ENCODE data around the gene DNAJC17. TPM values are rescaled to one million over a fixed set of nuclear protein-coding genes. Genes with fewer than 3 reads are reported as not detected.

DNAJC17 gene, protein sequence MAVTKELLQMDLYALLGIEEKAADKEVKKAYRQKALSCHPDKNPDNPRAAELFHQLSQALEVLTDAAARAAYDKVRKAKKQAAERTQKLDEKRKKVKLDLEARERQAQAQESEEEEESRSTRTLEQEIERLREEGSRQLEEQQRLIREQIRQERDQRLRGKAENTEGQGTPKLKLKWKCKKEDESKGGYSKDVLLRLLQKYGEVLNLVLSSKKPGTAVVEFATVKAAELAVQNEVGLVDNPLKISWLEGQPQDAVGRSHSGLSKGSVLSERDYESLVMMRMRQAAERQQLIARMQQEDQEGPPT
- total RNA-seq = 10 to 100 TPM; 42.2 to 44.3 TPM

DNA sequence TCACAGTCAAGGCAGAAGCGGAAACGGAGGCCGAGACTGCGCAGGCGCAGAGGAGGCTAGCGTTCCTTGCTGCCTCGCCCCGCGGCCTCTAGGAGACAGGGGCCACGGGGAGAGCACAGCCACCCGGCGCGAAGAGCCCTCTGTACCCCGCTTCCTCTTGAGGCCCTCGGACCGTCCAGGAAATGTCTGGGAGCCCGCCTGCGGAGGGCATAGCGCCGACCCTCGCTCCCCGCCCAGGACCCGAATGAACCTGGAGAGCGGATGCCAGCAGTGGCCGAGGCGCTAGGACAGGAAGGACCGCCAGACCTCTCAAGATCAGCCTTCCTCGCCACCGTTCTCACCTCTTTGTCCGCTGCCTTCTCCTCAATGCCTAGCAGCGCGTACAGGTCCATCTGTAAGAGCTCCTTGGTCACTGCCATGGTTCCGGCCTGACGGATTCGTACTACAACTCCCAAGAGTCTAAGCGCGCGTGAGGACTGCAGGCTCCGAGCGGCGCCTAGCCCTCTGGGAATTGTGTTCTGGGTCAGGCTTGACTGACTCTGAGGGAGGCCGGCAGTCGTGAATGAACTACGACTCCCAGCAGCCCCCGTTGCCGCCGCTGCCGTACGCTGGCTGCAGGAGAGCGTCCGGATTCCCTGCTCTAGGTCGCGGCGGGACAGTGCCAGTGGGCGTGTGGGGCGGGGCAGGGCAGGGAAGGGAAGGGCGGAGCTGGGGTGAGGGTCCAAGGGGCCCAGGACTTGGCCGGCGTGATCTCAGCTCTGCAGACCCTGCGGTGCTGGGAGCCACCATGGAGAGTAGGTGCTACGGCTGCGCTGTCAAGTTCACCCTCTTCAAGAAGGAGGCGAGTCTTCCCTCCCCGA lies at the start of gene DNAJC17, which contains the start of gene ZFYVE19:
Gene DNAJC17, minus strand, starts transcription at position 446 of the 860 bp plus-strand sequence. Its CDS starts 27 bp downstream, at position 419.
Gene ZFYVE19, plus strand, starts transcription at position 62 of the 860 bp plus-strand sequence. Its CDS starts 501 bp downstream, at position 563.
- CTCF ChIA-PET = interaction anchor here (1.0 to 1.9 kb wide), 5 partner anchors 15 to 113 kb away, joined by 3 to 5 read pairs (median 3); no protein-coding TSS in a partner anchor
- H3K9me3 Mint-ChIP-seq = no peaks in the 10 kb centered on the region
- H3K4me3 Mint-ChIP-seq = peak within 1 kb of the TSS; percentile 90
- peaks cover 2% of the 10 kb centered on the region for H3K36me3 Mint-ChIP-seq (ENCODE audit: low read depth)
- POLR2A ChIA-PET = no interaction called here
- DNase-seq = peak; percentile 97
- peak within 1 kb of the TSS; percentile 98 for H3K27ac Mint-ChIP-seq
- no peaks in the 10 kb centered on the region for H3K27me3 Mint-ChIP-seq
- H3K4me1 Mint-ChIP-seq = peaks cover 29% of the 10 kb centered on the region

DNA sequence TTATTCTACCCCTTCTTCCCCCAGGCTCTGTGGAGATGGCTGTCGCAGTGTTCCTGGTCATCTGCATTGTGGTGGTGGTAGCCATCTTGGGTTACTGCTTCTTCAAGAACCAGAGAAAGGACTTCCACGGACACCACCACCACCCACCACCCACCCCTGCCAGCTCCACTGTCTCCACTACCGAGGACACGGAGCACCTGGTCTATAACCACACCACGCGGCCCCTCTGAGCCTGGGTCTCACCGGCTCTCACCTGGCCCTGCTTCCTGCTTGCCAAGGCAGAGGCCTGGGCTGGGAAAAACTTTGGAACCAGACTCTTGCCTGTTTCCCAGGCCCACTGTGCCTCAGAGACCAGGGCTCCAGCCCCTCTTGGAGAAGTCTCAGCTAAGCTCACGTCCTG lies 49.5 kb upstream of the DNAJC17 start:
- DNase-seq = no peak
- ChIA-PET CTCF (interaction anchor here (0.6 to 8.9 kb wide), 9 partner anchors 10 to 1695 kb away, joined by 3 to 165 read pairs (median 11); partner anchors contain the start of genes SPINT1 and VPS18), POLR2A (no interaction called here)
- H3K36me3 Mint-ChIP-seq (ENCODE audit: low read depth) = no peaks in the 10 kb centered on the region
- no peak overlapping the region for H3K4me3 Mint-ChIP-seq
- no peak overlapping the region for H3K27ac Mint-ChIP-seq
- H3K27me3 Mint-ChIP-seq = peaks cover 5% of the 10 kb centered on the region
- peaks cover 19% of the 10 kb centered on the region for H3K4me1 Mint-ChIP-seq
- H3K9me3 Mint-ChIP-seq = no peaks in the 10 kb centered on the region

DNA sequence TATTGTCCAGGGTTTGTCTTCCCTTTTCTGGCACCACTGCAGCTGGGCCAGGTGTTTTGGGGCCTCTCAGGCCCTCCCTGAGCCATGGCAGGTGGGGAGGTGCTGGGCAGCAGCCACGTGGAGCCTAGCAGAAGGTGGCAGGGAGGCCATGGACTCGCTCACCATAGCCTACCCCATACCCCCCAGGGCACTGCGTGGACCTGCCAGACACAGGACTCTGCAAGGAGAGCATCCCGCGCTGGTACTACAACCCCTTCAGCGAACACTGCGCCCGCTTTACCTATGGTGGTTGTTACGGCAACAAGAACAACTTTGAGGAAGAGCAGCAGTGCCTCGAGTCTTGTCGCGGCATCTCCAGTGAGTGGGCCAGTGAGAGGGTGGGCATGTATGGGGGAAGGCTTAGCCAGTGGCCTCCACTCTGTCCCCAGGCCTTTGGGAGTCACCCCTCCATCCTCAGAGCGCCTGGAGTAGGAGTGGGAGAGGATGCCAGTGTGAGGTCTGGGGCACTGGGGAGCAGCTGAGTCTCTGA lies 48.5 kb upstream of the DNAJC17 start:
- peak overlapping the region; percentile 31 for H3K27ac Mint-ChIP-seq
- H3K4me1 Mint-ChIP-seq = peaks cover 19% of the 10 kb centered on the region
- POLR2A ChIA-PET = no interaction called here
- DNase-seq = no peak
- CTCF ChIA-PET = interaction anchor here (1.1 to 8.9 kb wide), 4 partner anchors 12 to 255 kb away, joined by 3 to 165 read pairs (median 21); partner anchors contain the start of genes SPINT1 and VPS18
- H3K4me3 Mint-ChIP-seq = no peak overlapping the region
- H3K9me3 Mint-ChIP-seq = no peaks in the 10 kb centered on the region
- peaks cover 4% of the 10 kb centered on the region for H3K27me3 Mint-ChIP-seq
- H3K36me3 Mint-ChIP-seq (ENCODE audit: low read depth) = no peaks in the 10 kb centered on the region

DNA sequence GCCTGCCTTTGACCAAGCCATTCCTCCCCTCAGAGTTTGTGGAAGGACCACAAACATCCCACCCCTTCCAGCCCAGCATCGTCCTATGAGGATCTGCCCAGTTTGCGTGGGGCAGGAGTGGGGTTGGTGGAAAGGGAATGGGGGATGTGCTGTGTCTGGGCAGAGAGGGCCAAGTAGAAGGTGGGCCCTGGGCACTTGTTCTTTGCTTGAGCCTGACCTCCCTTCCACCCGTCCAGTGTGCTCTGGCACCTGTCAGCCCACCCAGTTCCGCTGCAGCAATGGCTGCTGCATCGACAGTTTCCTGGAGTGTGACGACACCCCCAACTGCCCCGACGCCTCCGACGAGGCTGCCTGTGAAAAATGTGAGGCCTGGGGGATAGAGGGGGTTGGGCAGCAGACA lies 46.9 kb upstream of the DNAJC17 start:
- no peak overlapping the region for H3K27ac Mint-ChIP-seq
- POLR2A ChIA-PET = no interaction called here

DNA sequence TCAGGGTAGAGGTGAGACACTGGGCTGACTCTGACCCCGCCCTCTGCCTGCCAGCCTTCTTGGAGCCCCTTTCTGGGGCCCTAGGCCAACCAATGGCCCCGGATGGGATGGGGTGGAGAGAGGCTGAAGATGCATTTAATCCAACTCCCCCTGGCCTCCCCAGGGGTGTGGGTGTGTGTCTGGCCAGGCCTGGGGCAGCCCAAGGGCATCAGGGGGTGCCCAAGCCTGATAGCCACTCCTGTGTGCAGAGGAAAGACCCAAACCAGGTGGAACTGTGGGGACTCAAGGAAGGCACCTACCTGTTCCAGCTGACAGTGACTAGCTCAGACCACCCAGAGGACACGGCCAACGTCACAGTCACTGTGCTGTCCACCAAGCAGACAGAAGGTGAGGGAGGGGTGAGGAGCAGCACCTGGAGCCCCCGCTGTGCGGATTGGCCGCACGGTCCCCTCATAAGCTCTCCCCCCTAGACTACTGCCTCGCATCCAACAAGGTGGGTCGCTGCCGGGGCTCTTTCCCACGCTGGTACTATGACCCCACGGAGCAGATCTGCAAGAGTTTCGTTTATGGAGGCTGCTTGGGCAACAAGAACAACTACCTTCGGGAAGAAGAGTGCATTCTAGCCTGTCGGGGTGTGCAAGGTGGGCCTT lies 46.1 kb upstream of the DNAJC17 start:
- Mint-ChIP-seq H3K27me3 (no peaks in the 10 kb centered on the region), H3K27ac (no peak overlapping the region), H3K4me3 (no peak overlapping the region), H3K9me3 (no peaks in the 10 kb centered on the region), H3K36me3 (ENCODE audit: low read depth) (no peaks in the 10 kb centered on the region), H3K4me1 (peaks cover 9% of the 10 kb centered on the region)
- POLR2A ChIA-PET = no interaction called here
- CTCF ChIA-PET = interaction anchor here (1.1 to 8.9 kb wide), 3 partner anchors 36 to 50 kb away, joined by 3 to 165 read pairs (median 8); partner anchors contain the start of gene VPS18
- DNase-seq = no peak

More for the DNA sequence above, 46.9 kb upstream of the DNAJC17 start:
- no peak for DNase-seq
- H3K36me3 Mint-ChIP-seq (ENCODE audit: low read depth) = no peaks in the 10 kb centered on the region
- H3K27me3 Mint-ChIP-seq = peaks cover under 1% of the 10 kb centered on the region
- H3K4me1 Mint-ChIP-seq = peaks cover 13% of the 10 kb centered on the region
- H3K4me3 Mint-ChIP-seq = no peak overlapping the region
- H3K9me3 Mint-ChIP-seq = no peaks in the 10 kb centered on the region
- CTCF ChIA-PET = interaction anchor here (1.1 to 8.9 kb wide), 3 partner anchors 35 to 49 kb away, joined by 3 to 165 read pairs (median 8); partner anchors contain the start of gene VPS18

DNA sequence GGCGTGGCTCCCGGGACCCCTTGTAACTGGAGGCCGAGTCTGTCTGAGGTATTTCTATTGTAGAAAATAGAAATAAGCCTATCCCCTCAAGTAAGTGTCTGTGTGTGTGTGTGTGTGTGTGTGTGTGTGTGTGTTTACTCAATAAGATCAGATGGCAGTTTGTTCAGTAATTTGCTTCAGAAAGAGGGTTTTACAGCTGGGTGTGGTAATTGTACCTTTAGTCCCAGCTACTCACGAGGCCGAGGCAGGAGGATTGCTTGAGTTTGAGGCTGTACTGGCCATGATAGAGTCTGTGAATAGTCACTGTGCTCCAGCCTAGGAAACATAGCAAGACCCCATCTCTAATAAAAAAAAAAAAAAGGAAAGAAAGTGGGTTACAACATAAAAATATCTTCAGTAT lies 45.3 kb upstream of the DNAJC17 start:
- H3K27me3 Mint-ChIP-seq = no peaks in the 10 kb centered on the region
- DNase-seq = no peak
- no peaks in the 10 kb centered on the region for H3K36me3 Mint-ChIP-seq (ENCODE audit: low read depth)
- H3K4me1 Mint-ChIP-seq = peaks cover 9% of the 10 kb centered on the region
- POLR2A ChIA-PET = no interaction called here
- CTCF ChIA-PET = interaction anchor here (0.5 to 8.9 kb wide), 3 partner anchors 39 to 464 kb away, joined by 3 to 165 read pairs (median 3); partner anchors contain the start of gene VPS18
- H3K27ac Mint-ChIP-seq = no peak overlapping the region
- no peak overlapping the region for H3K4me3 Mint-ChIP-seq
- no peaks in the 10 kb centered on the region for H3K9me3 Mint-ChIP-seq

DNA sequence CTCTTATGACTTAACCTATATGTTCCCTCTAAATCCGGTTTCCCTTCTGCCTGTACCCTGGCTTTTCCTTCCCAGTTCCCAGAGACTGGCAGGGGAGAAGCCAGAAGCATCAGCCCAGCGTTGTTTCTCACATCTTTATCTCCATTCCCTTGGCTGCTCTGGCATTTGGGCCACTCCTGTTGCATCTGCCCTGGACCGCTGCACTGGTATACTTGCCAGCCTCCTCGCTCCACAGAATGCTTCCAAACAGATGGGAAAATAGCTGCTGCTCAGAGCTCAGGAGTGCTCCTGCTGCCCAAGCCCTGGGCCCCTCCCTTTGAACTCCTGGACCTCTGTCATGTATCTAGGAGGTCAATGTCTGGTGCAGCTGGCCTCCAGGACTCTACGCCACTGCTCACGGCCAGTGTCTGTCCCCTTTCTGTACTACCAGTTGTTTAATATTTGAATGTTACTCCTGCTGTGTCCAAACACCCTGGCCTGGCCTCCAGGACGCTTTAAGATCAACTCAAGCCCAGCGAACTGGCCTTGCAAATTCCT lies 43.4 kb upstream of the DNAJC17 start:
- Mint-ChIP-seq H3K36me3 (ENCODE audit: low read depth) (no peaks in the 10 kb centered on the region), H3K4me3 (no peak overlapping the region), H3K4me1 (peaks cover 21% of the 10 kb centered on the region), H3K9me3 (no peaks in the 10 kb centered on the region), H3K27ac (no peak overlapping the region), H3K27me3 (no peaks in the 10 kb centered on the region)
- DNase-seq = no peak
- CTCF ChIA-PET = interaction anchor here (1.0 to 1.8 kb wide), 2 partner anchors 8 to 9 kb away, joined by 4 to 16 read pairs; no protein-coding TSS in a partner anchor
- POLR2A ChIA-PET = no interaction called here

DNA sequence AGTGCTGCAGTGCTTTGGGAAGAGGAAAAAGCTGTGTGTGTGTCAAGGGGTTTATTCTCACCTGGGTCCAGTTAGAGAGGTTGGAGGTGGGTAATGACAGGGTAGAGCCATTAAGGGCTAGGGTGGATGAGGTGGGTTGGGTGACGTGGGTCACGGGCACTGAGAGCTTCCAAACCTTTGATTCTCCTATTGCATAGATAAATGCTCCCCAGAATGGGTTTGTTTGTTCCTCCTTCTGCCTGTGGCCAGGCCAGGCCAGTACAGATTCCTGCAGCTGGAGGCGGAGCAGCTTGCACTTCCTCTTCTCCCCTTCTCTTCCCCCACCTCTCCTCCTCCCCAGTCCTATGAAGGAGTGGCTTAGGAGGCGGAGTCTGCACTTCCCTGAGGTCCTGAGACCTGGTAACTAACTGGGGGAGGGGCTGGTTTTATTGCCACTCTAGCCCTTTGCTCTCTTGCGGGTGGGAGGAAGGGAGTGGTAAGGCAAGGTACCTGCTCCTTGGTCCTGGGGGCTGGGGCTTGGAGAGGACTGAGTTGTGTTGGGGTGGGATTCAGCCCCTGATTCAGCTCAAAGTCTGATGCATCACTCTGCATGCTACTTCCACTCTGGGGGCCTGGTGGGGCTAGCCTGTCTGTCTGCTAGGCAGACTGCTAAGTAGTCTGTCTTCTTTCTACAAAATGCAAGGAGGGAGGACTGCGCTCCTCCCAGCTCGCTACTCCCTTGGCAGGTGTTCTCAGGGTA lies 40.1 kb upstream of the DNAJC17 start:
- POLR2A ChIA-PET = no interaction called here
- H3K4me3 Mint-ChIP-seq = no peak overlapping the region
- CTCF ChIA-PET = interaction anchor here (0.6 to 2.7 kb wide), 6 partner anchors 10 to 170 kb away, joined by 3 to 11 read pairs (median 4); partner anchors contain the start of gene VPS18
- H3K4me1 Mint-ChIP-seq = peaks cover 31% of the 10 kb centered on the region
- no peaks in the 10 kb centered on the region for H3K36me3 Mint-ChIP-seq (ENCODE audit: low read depth)
- H3K27me3 Mint-ChIP-seq = peaks cover 12% of the 10 kb centered on the region
- no peak overlapping the region for H3K27ac Mint-ChIP-seq
- no peak for DNase-seq
- no peaks in the 10 kb centered on the region for H3K9me3 Mint-ChIP-seq

DNA sequence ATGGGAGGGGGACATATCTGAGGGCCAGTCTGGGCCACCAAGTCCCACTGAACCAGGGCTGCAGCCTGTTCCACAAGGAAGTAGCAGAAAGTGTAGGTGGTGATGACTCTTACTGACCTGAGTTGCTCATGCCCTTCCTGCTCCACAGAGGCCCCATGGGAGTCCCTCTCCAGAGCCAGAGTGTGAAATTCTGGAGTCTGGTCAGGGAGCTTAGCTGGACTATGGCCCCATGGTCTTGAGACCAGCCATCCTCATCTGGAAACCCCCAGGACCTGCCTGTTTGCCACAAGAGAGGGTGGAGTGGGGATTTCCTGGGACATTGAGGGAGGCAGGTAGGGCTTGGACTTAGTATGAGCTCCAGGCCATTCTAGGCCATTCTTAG lies 39.6 kb upstream of the DNAJC17 start:
- Mint-ChIP-seq H3K4me3 (no peak overlapping the region), H3K27ac (no peak overlapping the region)

DNA sequence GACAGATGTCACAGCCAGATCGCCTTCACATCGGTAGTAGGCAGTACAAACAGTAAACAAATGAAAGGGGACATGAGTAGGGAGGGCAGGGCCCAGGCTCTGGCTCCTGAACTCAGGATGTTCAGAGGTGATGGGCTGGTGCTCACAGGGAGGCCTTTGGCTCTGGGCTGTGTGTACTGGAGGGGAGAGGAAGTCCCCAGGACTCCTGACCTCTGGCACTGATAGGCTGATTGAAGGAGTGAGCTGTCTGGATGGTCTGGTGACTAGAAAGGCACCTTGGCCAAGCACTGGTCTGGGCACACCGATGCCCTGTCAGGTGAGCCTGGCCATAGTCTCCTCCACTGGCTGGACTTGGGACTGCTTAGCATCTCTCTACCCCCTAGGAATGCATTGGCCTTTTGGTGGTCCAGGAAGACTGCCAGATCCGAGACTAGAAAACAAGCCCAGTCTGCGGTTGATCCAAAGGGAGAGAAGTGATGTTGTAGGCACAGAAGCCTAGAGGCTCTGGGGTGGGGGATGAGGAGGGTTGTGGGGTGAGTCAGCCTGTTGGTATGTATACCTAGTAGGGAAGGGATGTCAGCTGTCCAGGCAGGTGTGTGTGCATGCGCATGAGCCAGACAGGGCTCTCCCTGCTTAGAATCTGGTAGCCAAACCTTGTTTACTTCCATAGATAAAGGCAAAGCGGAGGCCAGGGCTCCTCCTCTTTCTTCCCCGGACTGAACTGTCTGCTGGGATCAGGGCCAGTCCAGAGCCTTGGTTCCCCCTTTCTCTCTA lies 38.4 kb upstream of the DNAJC17 start:
- Mint-ChIP-seq H3K27me3 (peaks cover 27% of the 10 kb centered on the region), H3K4me1 (peaks cover 31% of the 10 kb centered on the region), H3K4me3 (peak overlapping the region; percentile 6), H3K36me3 (ENCODE audit: low read depth) (no peaks in the 10 kb centered on the region), H3K9me3 (no peaks in the 10 kb centered on the region), H3K27ac (no peak overlapping the region)
- ChIA-PET POLR2A (no interaction called here), CTCF (interaction anchor here (0.6 to 3.9 kb wide), 4 partner anchors 12 to 138 kb away, joined by 3 to 21 read pairs (median 7); partner anchors contain the start of gene VPS18)
- DNase-seq = no peak

More for the DNA sequence above, 39.6 kb upstream of the DNAJC17 start:
- CTCF ChIA-PET = interaction anchor here (0.6 to 2.7 kb wide), 5 partner anchors 11 to 48 kb away, joined by 3 to 11 read pairs (median 4); partner anchors contain the start of gene VPS18
- Mint-ChIP-seq H3K27me3 (peaks cover 17% of the 10 kb centered on the region), H3K36me3 (ENCODE audit: low read depth) (no peaks in the 10 kb centered on the region), H3K9me3 (no peaks in the 10 kb centered on the region), H3K4me1 (peaks cover 31% of the 10 kb centered on the region)
- no peak for DNase-seq
- POLR2A ChIA-PET = no interaction called here

DNA sequence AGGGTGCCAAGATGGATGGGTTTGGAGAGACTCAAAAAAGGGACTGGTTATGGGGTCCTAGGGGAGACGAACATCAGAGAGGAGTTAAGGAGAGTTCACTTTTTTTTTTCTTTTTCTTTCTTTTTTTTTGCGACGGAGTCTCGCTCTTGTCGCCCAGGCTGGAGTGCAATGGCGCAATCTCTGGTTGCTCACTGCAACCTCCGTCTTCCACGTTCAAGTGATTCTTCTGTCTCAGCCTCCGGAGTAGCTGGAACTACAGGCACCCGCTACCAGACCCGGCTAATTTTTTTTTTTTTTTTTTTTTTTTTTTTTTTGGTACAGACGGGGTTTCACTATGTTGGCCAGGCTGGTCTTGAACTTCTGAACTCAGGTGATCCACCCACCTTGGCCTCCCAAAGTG lies 37.8 kb upstream of the DNAJC17 start:
- Mint-ChIP-seq H3K36me3 (ENCODE audit: low read depth) (no peaks in the 10 kb centered on the region), H3K27ac (peak overlapping the region; percentile 56), H3K4me3 (peak overlapping the region; percentile 76), H3K27me3 (peaks cover 28% of the 10 kb centered on the region), H3K9me3 (no peaks in the 10 kb centered on the region), H3K4me1 (peaks cover 31% of the 10 kb centered on the region)
- CTCF ChIA-PET = interaction anchor here (1.0 to 3.9 kb wide), 5 partner anchors 12 to 166 kb away, joined by 3 to 34 read pairs (median 3); partner anchors contain the start of genes PPP1R14D and VPS18
- no peak for DNase-seq
- POLR2A ChIA-PET = interaction anchor here (0.7 kb wide), 1 partner anchor 54 kb away, joined by 3 read pairs; no protein-coding TSS in a partner anchor

Data from activated CD4-positive, alpha-beta T cell treated with anti-CD3 and anti-CD28 coated beads, Interleukin-2, amount 10 ng/mL, durations not matched to agents 7 days and 5 days (primary cell).